Stimulated activated CD8-positive, alpha-beta memory T cell treated with anti-CD3 and anti-CD28 coated beads, Interleukin-12 subunit alpha, Interleukin-12 subunit beta, amount 100 ng/mL, for 24 hours (primary cell): ENCODE data around the gene CALHM1.
"Not testable (repeated sequence)": the region's sequence is repeated elsewhere in the genome, so short reads cannot be mapped to it uniquely, and the experiment has no call there.

ENCODE experiments used
- DNase-seq: peaks from one replicate; pipeline ENCODE4 v3.0.0-alpha.2; 2020; ENCODE audit errors: extremely low read depth

CALHM1 gene

DNA sequence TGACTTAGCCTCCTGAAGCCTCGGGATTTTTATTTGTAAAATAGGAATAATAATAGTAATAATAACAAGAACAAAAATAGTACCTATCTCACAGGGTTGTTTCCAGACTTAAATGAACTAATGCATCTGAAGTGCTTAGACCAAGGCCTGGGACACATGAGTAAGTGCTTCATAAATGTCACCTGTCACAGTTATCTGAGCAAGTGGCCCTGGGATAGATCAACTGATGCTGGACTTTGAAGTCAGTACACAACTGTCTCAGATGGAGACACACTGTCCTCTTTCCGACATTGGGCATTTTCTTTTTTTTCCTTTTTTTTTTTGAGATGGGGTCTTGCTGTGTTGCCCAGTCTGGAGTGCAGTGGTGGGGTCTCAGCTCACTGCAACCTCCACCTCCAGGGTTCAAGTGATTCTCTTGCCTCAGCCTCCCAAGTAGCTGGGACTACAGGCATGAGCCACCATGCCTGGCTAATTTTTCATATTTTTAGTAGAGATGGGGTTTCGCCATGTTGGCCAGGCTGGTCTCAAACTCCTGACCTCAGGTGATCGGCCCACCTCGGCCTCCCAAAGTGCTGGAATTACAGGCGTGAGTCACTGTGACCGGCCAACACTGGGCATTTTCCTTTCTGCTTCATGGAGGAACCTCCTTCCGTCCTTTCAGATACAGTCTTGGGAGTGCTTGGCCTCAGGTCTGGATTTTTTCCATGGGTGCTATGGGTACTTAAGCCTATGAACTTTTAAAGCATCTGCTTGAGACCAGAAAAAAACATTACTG lies 28.1 kb upstream of the CALHM1 start:
- not testable (repeated sequence) for DNase-seq

DNA sequence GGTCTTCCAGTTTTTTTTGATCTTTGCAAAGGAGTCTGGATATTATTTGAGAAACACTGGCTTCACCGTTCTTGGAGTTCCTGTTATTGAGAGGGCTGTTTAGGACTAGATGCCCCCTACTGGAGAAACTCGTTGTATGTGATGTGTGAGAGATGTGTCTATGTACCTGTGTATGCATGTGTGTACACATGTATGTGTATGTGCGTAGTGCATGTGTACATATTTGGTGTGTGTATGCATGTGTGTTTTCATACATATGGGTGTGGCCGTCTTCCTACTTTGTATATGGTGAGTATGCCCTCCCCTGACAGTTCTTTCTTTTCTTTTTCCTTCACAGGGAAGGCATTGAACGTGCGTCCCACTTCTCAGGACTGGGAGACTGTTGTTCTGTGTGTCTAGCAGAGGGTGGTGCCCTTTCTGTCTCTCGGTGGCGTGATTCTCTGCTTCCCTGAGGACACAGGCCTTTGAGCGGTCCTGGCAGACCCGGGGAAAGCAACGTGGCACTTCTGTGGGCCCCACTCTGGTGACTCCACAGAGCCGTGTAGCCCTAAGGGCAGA lies 23.4 kb upstream of the CALHM1 start:
- DNase-seq: no peak

GRCh38 chr10:103480521-103480920 lies 21.8 kb upstream of the CALHM1 start:
- no peak for DNase-seq

GRCh38 chr10:103479135-103479534 lies 20.4 kb upstream of the CALHM1 start, which contains the start of gene CALHM3:
TSS of gene CALHM3 (minus strand) at chr10:103479240. CDS start at chr10:103479032, 208 bp downstream.
- no peak for DNase-seq

DNA sequence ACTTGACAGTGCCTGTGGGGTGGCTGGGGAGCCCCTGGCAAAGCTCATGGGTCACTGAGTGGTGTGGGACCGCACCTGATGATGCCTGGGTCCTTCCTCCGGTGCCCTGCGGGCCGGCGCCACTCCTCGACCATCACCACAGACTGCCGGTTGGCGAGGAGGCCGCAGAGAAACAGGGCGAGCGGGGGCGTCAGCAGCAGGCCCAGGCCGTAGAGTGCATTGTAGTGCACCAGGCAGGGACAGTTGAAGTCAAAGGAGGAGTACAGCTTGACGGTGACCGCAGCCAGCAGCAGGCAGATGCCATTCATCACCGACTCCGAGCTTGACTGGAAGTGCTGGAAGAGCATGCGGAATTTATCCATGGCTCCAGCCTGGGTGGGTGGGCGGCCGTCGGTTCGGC lies 20.0 kb upstream of the CALHM1 start:
- DNase-seq: no peak

GRCh38 chr10:103476046-103476768 lies 17.5 kb upstream of the CALHM1 start:
- no peak for DNase-seq

GRCh38 chr10:103475437-103475836 lies 16.7 kb upstream of the CALHM1 start:
- DNase-seq: no peak

DNA sequence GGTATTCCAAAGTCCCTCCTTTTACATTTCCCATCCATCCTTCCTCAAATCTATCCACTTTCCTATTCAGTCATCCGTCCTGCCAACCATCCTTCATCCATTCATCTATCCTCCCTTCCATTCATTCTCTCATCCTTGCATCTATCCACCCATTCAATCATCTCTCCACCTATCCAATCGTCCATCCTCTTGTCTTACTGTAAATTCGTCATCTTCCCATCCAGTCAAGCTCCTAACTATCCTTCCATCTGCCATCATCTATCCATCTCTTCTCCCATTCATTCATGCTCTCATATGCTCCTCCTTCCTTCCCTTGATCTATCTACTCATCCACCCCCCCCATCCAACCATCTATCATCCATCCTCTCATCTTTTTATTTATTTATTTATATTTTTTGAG lies 15.4 kb upstream of the CALHM1 start:
- no peak for DNase-seq

- DNase-seq: no peak
Observed at GRCh38 chr10:103473261-103473671, 14.6 kb upstream of the CALHM1 start.

DNA sequence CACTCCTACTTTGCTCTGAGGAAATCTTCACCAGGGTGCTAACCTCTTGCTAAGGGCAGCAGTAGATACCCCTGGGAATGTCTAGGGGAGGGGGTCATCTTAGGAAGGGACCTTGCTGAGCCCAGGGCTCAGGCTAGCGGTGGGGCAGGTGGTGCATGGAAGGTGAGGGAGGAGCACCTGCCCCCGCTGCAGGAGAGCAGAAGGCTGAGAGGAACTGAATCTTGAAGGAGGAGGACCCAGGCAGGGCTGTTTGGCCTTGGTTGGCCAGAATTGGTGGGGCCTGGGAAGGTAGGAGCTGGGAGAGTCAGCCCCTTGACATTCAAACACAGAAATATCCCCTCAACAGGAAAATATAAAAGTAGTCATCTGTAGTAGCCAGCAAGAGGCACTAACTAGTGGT lies 13.3 kb upstream of the CALHM1 start:
- DNase-seq: no peak

DNA sequence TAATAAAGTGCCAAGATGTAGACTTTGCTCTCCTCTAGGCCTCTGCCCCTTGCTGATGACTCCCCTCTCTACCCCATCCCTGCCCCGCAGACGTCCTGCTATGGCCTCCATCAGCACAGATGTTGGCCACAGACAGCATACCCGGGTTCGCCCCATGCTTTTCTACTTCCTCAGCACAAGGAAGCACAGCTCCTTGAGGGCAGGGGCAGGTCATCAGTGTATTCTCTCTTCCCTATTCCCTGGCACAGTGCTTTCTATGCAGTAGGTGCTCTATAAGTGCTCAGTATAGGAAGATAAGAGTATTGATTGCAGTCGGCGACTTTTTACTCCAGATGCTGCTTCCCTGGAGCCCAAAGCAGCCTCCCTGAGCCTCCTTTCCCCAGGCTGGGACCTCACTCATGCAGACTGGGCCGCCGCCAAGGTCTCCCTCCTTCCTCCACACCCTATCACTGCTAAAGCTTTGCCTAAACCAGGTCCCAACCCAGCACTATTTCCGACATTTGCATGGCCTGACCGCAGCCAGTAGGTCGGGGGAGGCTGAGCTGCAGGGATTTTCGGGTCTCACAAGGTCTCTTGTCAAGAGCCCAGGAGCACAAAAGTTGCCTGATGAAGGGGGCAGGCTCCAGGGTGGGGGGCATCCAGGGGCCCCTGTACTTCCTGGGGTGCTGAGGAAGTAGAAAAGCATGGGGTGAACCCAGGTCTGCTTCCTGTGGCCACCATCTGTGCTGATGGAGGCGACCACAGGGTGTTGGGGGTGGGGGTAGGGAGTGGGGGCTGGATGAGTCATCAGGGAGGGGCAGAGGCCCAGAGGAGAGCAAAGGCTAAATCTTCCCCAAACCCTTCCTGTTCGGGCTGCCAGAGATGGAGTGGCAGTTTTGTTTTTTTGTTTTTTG lies 12.3 kb upstream of the CALHM1 start:
- peak; percentile 38 for DNase-seq

- DNase-seq: no peak
Observed at GRCh38 chr10:103469201-103469600, 10.5 kb upstream of the CALHM1 start.

DNA sequence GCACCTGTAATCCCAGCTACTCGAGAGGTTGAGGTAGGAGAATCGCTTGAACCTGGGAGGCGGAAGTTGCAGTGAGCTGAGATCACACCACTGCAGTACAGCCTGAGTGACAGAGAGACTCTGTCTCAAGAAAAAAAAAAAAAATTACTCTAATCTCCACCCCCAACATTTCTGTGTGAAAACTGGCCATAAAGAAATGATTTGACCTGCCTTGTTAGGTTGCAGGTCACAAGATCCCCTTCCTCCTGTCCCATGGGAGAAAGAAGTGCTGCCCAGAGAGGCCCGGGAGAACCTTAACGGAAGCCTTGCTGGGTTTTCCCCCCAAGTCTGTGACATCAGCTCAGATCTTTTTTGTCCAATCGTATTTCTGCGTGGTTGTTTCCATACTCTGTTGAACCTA lies 8.7 kb upstream of the CALHM1 start:
- DNase-seq: no peak

DNA sequence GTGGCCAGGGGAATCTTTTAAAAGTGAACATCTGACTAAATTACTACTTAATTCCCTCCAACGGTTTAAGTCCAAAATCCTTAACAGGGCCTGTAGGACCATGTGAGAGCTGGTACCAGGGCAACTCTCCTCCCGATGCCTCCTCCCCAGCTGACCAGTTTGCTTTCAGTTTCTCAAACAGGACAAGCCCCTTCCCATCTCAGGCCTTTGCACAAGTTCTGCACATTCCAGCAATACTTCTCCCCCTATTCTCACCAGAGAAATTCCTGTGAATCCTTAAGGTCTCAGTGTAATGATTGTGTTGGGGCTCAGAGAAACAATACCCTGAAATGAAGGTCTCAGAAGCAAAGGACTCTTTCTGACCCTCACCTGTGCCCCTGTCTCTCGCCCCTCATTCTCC lies 8.0 kb upstream of the CALHM1 start:
- no peak for DNase-seq

- no peak for DNase-seq
Observed at GRCh38 chr10:103465411-103466179, 6.9 kb upstream of the CALHM1 start.

GRCh38 chr10:103463499-103463898 lies 4.8 kb upstream of the CALHM1 start:
- DNase-seq: no peak

- DNase-seq: no peak
Observed at GRCh38 chr10:103459615-103460014, 915 bp upstream of the CALHM1 start.

DNA sequence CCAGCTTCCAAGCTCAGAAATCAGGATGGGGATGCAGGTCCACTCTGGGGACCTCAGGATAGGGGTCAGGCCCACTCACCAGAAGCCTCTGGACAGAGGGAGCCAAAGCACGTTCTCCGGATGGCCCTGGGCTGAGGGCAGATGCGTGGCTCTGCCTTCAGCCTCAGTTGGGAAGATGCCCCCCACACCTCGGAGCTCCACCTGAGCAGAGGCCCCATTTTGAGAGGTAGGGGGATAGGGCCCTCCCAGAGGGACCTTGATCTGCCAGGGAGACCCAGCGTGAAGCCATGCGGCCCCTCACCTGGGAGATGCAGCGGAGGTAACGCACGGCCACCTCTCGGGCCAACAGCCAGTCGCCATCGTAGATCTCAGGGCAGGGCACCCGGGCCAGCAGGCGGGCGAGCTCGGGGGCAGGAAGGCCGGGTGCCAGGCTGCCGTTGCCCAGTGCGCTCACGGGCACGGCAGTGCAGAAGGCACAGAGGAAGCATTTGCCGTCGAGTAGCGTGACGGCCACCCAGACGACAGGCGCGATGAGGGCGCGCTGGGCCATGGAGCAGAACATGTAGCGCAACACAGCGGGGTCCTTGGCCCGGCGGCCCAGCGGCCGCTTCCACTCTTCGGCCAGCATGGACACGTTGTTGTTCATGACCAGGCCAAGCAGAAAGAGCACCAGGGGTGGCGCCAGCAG lies 660 bp downstream of the CALHM1 start:
- no peak for DNase-seq

DNA sequence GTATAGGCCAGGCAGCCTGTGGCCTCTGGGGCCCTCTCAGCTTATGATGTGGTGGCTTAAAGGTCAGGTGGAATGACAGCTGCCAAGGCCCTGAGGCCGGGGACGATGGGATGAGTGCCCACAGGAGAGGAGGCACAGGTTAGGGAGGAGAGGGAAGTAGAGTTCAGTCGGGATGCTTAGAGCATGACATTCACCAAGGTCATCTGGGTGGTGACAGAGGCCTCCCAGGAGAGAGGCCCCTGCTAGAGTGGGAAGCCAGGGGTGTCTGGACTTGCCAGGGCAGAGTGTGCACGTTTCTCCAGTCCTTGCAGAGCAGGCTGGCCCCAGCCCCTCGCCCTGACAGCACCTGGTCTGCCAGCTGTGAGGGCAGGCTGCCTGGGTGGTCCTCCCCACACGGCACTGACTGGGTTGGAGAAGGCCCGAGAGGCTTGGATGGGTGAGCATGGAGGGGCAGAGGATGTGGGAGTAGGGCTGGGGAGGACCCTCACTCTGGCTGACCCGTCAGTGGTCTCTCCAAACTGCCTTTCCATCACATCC lies 1.5 kb downstream of the CALHM1 start:
- no peak for DNase-seq

DNA sequence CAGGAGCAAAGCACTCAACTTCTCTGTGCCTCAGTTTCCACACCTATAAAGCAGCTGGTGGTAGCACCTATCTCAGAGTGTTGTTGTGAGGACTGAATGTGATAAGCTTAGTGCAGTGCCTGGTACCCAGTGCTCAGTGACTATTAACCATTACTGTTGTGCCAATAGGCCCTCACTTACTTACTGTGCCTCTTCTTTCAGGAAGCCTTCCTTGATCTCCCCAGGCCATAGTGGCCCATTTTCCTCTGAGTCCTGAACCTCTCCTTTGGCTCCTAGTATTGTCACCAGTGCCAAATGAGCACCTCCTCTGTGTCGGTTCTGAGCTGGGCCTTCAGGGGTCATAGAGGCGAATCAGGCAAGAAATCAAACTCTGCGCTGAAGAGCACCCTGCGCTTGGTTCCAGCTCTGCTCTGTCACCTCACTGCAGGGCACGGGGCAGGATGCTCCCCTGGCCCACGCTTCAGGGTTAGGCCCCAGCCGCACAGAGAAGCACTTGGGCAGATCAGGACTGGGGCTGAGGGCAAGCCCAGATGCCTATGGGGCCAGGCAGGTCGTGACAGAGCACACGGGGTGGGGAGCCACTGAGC lies 2.5 kb downstream of the CALHM1 start:
- no peak for DNase-seq
